Measurements from ENCODE around the gene POC1A.

POC1A gene

DNA sequence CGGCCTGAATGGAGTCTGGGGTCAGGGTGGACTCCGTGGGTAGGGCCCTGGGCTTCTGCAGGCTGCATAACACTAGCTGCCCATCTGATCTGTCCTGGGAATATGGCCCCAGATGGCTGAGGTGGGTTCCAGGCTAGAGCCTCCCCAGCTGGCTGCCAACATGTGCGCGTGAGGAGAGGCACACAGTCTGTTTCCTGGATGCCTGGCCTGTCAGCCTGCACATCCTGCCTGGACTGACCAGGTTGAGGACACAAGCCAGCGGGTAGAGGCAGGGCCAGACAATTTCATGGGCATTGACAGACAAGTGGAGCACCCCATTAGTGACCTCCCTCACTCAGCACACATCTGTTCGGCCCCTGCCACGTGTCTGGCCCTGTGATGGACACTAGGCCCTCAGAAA, 128.8 kb downstream of the POC1A start:
- ATAC-seq, result no peak
- DNase-seq, result no peak

All from stimulated activated naive CD8-positive, alpha-beta T cell treated with anti-CD3 and anti-CD28 coated beads, Interleukin-15, Interleukin-2, amounts not matched to agents 100 U/mL and 50 U/mL, for 24 hours (primary cell).